DND-41 (cell line): ENCODE results near the gene ZBED2.

ENCODE experiments used
- ATAC-seq: fragments of 200-7000 bp; cut with Tn5 transposase; 3 replicates; pipeline ENCODE4 v1.9.1; 2021; ENCODE audit warnings: low read depth; ENCODE audit not compliant: insufficient read depth
- DNase-seq: peaks from one replicate; pipeline ENCODE4 v3.0.0-alpha.2; 2020
- H2AFZ ChIP-seq: 2 replicates; pipeline ENCODE4 v1.6.0; 2012; ENCODE audit warnings: low read depth, low read length
- H3K27ac ChIP-seq: 2 replicates; pipeline ENCODE4 v1.5.1; 2012; ENCODE audit warnings: low read length, inconsistent platforms
- H3K27me3 ChIP-seq: fragments of 200-600 bp; sonication (generic); 2 replicates; pipeline ENCODE4 v1.6.0; 2012; ENCODE audit warnings: low read length, mild to moderate bottlenecking, inconsistent platforms; ENCODE audit not compliant: insufficient read depth, poor library complexity
- H3K36me3 ChIP-seq: 2 replicates; pipeline ENCODE4 v1.5.1; 2012; ENCODE audit warnings: low read length, inconsistent platforms; ENCODE audit not compliant: insufficient read depth
- H3K4me1 ChIP-seq: 2 replicates; pipeline ENCODE4 v1.5.1; 2012; ENCODE audit warnings: mild to moderate bottlenecking, low read length; ENCODE audit not compliant: insufficient read depth
- H3K4me2 ChIP-seq: 2 replicates; pipeline ENCODE4 v1.6.0; 2012; ENCODE audit warnings: mild to moderate bottlenecking, moderate library complexity, low read length, inconsistent platforms; ENCODE audit not compliant: insufficient read depth
- H3K4me3 ChIP-seq, 2 experiments: fragments of 200-600 bp in 1 of 2; shearing (Covaris generic) in 1 of 2; 2 replicates each; pipeline ENCODE4 v1.5.1; 2012 to 2016; ENCODE audit warnings: inconsistent platforms in 2 of 2, low read length in 2 of 2, mild to moderate bottlenecking in 2 of 2, low read depth in 1 of 2, moderate library complexity in 1 of 2
- H3K79me2 ChIP-seq: 2 replicates; pipeline ENCODE4 v1.6.0; 2012; ENCODE audit warnings: low read length, inconsistent platforms; ENCODE audit not compliant: insufficient read depth
- H3K9ac ChIP-seq: 2 replicates; pipeline ENCODE4 v1.6.0; 2012; ENCODE audit warnings: low read depth, mild to moderate bottlenecking, inconsistent platforms, low read length, moderate library complexity
- H3K9me3 ChIP-seq: 2 replicates; pipeline ENCODE4 v1.5.1; 2012; ENCODE audit warnings: low read length, moderate library complexity, mild to moderate bottlenecking, inconsistent platforms; ENCODE audit not compliant: insufficient read depth, severe bottlenecking
- H4K20me1 ChIP-seq: 2 replicates; pipeline ENCODE4 v1.6.0; 2012; ENCODE audit warnings: low read length; ENCODE audit not compliant: insufficient read depth
- EZH2 ChIP-seq: IDR thresholded peaks from 3 replicates; pipeline ENCODE4 v1.6.1; 2012; ENCODE audit warnings: borderline replicate concordance, low read depth, mild to moderate bottlenecking, moderate library complexity, low read length, inconsistent platforms; ENCODE audit not compliant: severe bottlenecking
- TF ChIP-seq, protein P1 (sequence below): IDR thresholded peaks from 2 replicates; pipeline ENCODE4 v1.5.1; 2012; ENCODE audit warnings: borderline replicate concordance, low read length, moderate library complexity, mild to moderate bottlenecking; ENCODE audit not compliant: poor library complexity, severe bottlenecking; ENCODE audit errors: extremely low read depth

The ZBED2 gene

DNA sequence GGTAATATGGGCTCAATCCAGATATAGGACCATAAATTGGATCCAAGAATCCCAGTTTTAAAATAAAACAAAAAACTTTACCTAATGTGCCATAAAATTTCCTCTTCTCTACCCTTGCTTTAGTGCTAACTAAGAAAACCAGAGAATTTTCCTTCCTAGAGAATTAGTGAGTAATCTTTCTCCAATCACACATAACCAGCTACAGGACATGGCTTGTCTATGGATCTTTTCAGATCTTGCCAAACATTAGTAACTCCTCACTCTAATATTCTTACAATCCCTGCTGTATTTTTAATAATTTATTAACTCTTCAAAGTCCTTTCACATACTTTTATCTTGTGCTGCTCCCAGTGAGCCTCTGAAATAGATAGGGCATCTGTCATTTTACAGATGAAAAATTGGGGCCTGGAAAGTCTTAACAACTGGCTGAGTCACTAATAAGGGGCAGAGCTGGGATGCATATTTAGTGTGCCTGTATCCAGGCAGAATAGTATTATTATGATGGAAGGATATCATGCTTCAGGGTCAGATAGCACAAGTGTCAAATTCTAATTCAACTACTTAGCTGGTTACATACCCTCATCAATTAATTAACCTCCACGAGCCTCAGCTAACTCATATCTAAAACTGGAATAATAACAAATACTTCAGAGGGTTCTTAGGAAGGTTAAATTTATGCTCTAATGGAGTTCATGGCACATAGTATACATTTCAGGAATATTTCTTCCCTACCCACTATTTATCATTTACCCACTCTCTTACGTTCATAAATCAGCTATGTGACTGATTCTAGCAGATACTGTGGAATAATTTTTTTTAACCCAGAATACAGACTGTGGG lies 5.6 kb downstream of the ZBED2 start:
- DNase-seq (no peak), ATAC-seq (no peak)
- H3K9me3 ChIP-seq, result no peaks in the 10 kb centered on the region
- no peaks in the 10 kb centered on the region for H3K4me1 ChIP-seq
- no peaks in the 10 kb centered on the region for H3K27me3 ChIP-seq
- no peak overlapping the region for H2AFZ ChIP-seq
- no peaks in the 10 kb centered on the region for H3K79me2 ChIP-seq
- H3K36me3 ChIP-seq, result peaks cover 93% of the 10 kb centered on the region
- no peak overlapping the region for H3K4me2 ChIP-seq
- H3K27ac ChIP-seq, result 0 out of 2 replicates have a peak overlapping the region, but pooled peaks have one; percentile 11
- H4K20me1 ChIP-seq, result no peaks in the 10 kb centered on the region
- no peak overlapping the region for H3K9ac ChIP-seq
- no peak overlapping the region for H3K4me3 ChIP-seq
- TF ChIP-seq, protein P1, sequence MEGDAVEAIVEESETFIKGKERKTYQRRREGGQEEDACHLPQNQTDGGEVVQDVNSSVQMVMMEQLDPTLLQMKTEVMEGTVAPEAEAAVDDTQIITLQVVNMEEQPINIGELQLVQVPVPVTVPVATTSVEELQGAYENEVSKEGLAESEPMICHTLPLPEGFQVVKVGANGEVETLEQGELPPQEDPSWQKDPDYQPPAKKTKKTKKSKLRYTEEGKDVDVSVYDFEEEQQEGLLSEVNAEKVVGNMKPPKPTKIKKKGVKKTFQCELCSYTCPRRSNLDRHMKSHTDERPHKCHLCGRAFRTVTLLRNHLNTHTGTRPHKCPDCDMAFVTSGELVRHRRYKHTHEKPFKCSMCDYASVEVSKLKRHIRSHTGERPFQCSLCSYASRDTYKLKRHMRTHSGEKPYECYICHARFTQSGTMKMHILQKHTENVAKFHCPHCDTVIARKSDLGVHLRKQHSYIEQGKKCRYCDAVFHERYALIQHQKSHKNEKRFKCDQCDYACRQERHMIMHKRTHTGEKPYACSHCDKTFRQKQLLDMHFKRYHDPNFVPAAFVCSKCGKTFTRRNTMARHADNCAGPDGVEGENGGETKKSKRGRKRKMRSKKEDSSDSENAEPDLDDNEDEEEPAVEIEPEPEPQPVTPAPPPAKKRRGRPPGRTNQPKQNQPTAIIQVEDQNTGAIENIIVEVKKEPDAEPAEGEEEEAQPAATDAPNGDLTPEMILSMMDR, result no peak
- TF ChIP-seq EZH2, result no peak

DNA sequence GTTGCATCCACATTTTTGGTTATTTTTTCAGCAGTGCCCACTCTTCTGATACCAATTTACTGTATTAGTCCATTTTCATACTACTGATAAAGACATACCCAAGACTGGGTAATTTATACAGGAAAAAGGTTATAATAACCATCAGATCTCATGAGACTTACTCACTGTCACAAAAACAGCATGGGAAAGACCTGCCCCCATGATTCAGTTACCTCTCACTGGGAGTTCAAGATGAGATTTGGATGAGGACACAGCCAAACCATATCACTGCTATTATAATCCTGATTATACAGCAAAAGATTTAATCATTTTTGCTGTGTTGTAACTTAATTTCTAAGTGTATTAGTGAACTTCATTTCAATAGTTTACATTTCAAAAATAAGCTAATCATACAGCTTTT lies 6.6 kb downstream of the ZBED2 start:
- Histone ChIP-seq H3K79me2 (no peaks in the 10 kb centered on the region), H3K4me1 (no peaks in the 10 kb centered on the region), H3K4me2 (no peak overlapping the region), H3K9ac (no peak overlapping the region), H3K9me3 (no peaks in the 10 kb centered on the region), H3K27me3 (no peaks in the 10 kb centered on the region), H4K20me1 (no peaks in the 10 kb centered on the region), H3K36me3 (peaks cover 93% of the 10 kb centered on the region), H2AFZ (no peak overlapping the region), H3K4me3 (no peak overlapping the region), H3K27ac (no peak overlapping the region)
- TF ChIP-seq, protein P1, result no peak
- ATAC-seq (no peak), DNase-seq (no peak)

DNA sequence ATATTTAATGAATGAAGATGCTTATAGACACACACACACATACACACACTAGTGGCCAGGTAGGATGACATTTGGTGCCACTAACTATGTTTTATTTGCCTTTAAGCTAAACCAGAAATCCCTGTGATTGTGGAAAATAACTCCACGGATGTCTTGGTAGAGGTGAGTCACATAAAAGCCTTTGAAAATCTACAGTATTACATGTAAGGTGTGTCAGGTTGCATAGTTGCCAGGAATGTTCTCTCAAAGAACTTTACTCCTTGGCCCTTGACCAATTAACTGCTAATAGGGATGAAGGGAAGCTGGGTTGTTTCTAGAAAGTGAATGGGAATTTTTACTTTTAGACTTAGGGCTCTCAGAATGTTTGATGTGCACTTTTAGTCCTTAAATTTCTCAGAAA lies 9.9 kb downstream of the ZBED2 start:
- H3K4me3 ChIP-seq, result no peak overlapping the region
- no peak overlapping the region for H2AFZ ChIP-seq
- no peaks in the 10 kb centered on the region for H3K27me3 ChIP-seq
- H3K36me3 ChIP-seq, result peaks cover 95% of the 10 kb centered on the region
- no peak for TF ChIP-seq EZH2
- TF ChIP-seq, protein P1, result no peak
- no peak for DNase-seq
- H3K27ac ChIP-seq, result no peak overlapping the region
- H3K4me1 ChIP-seq, result no peaks in the 10 kb centered on the region
- no peaks in the 10 kb centered on the region for H4K20me1 ChIP-seq
- H3K9ac ChIP-seq, result no peak overlapping the region
- H3K4me2 ChIP-seq, result no peak overlapping the region
- ATAC-seq, result no peak
- H3K9me3 ChIP-seq, result no peaks in the 10 kb centered on the region
- H3K79me2 ChIP-seq, result no peaks in the 10 kb centered on the region
